Neutrophil (primary cell): ENCODE measurements around the gene C14orf180.

Experiments
- H3K27ac ChIP-seq: fragments of 200-600 bp; sonication (generic); 2 replicates; pipeline ENCODE4 v1.5.1; 2016; ENCODE audit warnings: mild to moderate bottlenecking, moderate library complexity
- H3K27me3 ChIP-seq: fragments of 200-600 bp; sonication (generic); 2 replicates; pipeline ENCODE4 v1.6.0; 2016; ENCODE audit warnings: mild to moderate bottlenecking
- H3K36me3 ChIP-seq: fragments of 200-600 bp; sonication (generic); 2 replicates; pipeline ENCODE4 v1.5.1; 2017
- H3K4me1 ChIP-seq, 2 experiments: fragments of 200-600 bp in 1 of 2; sonication (generic) in 1 of 2; 1 replicate in 1 of 2; 2 replicates in 1 of 2; pipeline versions ENCODE4 v1.5.1 to v1.6.1; 2013 to 2016; ENCODE audit warnings: low read depth in 1 of 2, low read length in 1 of 2, mild to moderate bottlenecking in 1 of 2, moderate library complexity in 1 of 2; ENCODE audit not compliant: control insufficient read depth in 1 of 2, insufficient read depth in 1 of 2
- H3K4me3 ChIP-seq, 2 experiments: fragments of 200-600 bp in 1 of 2; sonication (generic) in 1 of 2; 1 replicate in 1 of 2; 2 replicates in 1 of 2; pipeline ENCODE4 v1.5.1; 2013 to 2016; ENCODE audit warnings: low read depth in 1 of 2, low read length in 1 of 2, mild to moderate bottlenecking in 1 of 2, moderate library complexity in 1 of 2
- H3K9me3 ChIP-seq: fragments of 200-600 bp; sonication (generic); 2 replicates; pipeline ENCODE4 v1.5.1; 2016
- TF ChIP-seq, protein P1 (sequence below): fragments of 200-600 bp; sonication (generic); IDR thresholded peaks from 2 replicates; pipeline ENCODE4 v1.5.1; 2016; ENCODE audit warnings: antibody characterized with exemption

The C14orf180 gene

DNA sequence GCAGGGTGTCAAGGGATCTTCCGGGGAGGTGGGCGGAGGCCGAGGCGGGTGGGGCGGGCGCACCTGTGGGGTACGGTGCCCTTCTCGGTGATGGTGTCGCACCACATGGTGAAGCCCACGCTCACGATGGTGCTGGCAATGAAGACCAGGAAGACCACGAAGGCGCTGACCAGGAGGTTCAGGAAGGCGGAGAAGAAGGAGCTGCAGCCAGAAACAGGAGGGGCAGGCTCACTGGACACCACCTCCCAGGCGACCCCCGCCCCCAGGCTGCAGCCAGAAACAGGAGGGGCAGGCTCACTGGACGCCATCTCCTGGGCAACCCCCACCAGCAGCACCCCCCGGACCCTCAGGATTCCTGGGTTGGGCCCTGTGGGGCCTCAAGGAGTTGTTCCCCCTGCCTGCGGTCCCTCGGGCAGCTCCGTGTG, 17.4 kb downstream of the C14orf180 start:
- H3K4me1 ChIP-seq = no peaks in the 10 kb centered on the region
- H3K27me3 ChIP-seq = no peaks in the 10 kb centered on the region
- no peaks in the 10 kb centered on the region for H3K36me3 ChIP-seq
- TF ChIP-seq, protein P1, sequence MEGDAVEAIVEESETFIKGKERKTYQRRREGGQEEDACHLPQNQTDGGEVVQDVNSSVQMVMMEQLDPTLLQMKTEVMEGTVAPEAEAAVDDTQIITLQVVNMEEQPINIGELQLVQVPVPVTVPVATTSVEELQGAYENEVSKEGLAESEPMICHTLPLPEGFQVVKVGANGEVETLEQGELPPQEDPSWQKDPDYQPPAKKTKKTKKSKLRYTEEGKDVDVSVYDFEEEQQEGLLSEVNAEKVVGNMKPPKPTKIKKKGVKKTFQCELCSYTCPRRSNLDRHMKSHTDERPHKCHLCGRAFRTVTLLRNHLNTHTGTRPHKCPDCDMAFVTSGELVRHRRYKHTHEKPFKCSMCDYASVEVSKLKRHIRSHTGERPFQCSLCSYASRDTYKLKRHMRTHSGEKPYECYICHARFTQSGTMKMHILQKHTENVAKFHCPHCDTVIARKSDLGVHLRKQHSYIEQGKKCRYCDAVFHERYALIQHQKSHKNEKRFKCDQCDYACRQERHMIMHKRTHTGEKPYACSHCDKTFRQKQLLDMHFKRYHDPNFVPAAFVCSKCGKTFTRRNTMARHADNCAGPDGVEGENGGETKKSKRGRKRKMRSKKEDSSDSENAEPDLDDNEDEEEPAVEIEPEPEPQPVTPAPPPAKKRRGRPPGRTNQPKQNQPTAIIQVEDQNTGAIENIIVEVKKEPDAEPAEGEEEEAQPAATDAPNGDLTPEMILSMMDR = no peak
- no peaks in the 10 kb centered on the region for H3K9me3 ChIP-seq
- no peak overlapping the region for H3K27ac ChIP-seq
- H3K4me3 ChIP-seq = no peak overlapping the region

DNA sequence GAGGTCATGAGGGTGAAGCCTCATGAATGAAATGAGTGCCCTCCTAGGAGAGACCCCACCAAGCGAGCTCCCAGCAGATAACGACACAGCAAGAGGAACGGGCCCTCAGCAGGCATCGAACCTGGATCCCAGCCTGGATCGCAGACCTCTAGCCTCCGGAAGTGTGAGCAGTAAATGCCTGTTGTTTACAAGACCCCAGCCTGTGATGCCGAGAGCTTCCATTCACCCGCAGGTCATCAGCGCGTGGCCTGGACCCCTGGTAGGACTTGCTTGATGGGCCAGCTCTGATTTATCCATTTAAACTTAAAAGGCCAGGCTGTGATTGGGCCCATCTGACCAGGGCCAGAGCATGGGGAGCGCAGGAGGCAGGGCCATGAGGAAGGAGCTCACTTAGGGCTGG, 18.0 kb downstream of the C14orf180 start:
- H3K9me3 ChIP-seq = no peaks in the 10 kb centered on the region
- H3K4me1 ChIP-seq = no peaks in the 10 kb centered on the region
- no peaks in the 10 kb centered on the region for H3K36me3 ChIP-seq
- TF ChIP-seq, protein P1 = no peak
- H3K27ac ChIP-seq = no peak overlapping the region
- H3K4me3 ChIP-seq = no peak overlapping the region
- peaks cover 3% of the 10 kb centered on the region for H3K27me3 ChIP-seq

DNA sequence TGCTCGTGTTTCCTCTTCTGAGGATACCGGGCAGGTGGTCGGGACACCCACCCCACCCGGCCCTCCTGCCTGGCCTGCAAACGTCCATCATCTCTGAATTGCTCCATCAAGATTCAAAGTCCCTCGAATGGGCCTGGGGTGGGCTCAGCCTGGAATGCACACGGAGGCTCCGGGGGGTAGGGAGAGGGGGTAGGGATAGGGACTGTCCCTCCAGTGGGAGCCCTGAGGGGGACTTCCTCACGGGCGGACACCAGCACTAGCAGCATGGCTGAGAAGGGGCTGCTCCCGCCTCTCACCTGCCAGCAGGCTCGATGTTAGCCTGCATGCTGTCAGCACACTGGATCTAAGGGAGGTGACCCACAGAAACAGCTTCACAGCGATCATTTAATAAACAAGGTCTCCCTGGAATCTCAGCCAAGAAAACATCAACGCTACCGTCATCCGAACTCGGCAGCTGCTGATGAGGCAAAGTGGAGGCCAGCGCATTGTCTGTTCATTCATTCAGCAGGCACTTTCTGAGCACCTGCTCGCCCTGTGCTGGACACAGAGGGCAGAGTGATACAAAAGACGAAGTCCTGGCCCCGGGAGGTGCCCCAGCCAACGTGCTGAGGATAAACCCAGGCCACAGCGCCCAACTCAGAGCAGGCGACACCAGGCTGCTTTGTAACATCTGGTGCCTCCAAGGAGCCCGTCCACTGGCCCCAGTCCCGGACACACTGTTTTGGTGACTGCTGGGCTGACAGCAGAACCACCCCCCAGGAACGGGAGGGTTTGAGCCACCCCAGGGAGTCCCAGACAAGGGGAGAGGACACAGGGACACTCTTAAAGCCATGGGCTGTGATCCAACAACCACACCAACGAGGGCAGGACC, 18.7 kb downstream of the C14orf180 start:
- Histone ChIP-seq H3K36me3 (no peaks in the 10 kb centered on the region), H3K27me3 (peaks cover 10% of the 10 kb centered on the region), H3K27ac (no peak overlapping the region), H3K4me3 (no peak overlapping the region), H3K9me3 (no peaks in the 10 kb centered on the region), H3K4me1 (no peaks in the 10 kb centered on the region)
- TF ChIP-seq, protein P1 = no peak

DNA sequence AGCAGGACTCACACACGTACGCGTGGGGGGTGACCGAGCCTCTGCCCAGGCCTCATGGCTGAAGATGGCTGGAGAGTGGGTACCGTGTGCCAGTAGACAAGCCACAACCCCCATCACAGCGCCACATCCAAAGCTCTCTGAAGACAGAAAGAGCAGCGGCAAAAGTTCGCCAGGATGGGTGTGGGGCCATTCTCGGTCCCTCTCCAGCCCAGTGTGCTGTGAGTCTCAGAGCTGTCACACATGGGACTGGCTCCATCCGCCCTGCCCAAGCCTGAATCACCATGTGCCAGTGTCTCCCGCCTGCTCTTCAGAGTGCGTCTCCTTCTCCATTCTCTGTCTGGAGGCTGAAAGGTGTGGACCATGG, 19.3 kb downstream of the C14orf180 start:
- no peaks in the 10 kb centered on the region for H3K4me1 ChIP-seq
- no peaks in the 10 kb centered on the region for H3K36me3 ChIP-seq
- no peak overlapping the region for H3K27ac ChIP-seq
- no peaks in the 10 kb centered on the region for H3K9me3 ChIP-seq
- TF ChIP-seq, protein P1 = no peak
- H3K4me3 ChIP-seq = no peak overlapping the region
- peaks cover 16% of the 10 kb centered on the region for H3K27me3 ChIP-seq

DNA sequence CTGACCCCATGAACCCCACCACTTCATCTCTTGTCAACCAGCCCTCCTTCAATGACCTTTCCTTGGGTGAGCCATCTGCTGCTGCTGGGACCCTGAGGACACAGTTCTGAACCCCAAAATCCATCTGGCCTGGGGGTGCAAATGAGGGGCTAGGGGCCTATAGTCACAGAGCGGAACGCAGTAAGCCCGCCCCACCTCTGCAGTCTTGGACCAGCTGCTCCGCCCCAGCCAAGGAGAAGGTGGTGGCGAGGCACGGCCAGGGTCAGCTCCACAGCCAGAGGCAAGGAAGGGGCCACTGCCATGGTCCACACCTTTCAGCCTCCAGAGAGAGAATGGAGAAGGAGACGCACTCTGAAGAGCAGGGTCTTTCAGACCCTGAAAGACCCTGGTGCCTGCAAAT, 19.9 kb downstream of the C14orf180 start:
- H3K9me3 ChIP-seq = no peaks in the 10 kb centered on the region
- H3K27me3 ChIP-seq = peaks cover 22% of the 10 kb centered on the region
- TF ChIP-seq, protein P1 = no peak
- no peaks in the 10 kb centered on the region for H3K36me3 ChIP-seq
- no peak overlapping the region for H3K27ac ChIP-seq
- no peaks in the 10 kb centered on the region for H3K4me1 ChIP-seq
- H3K4me3 ChIP-seq = no peak overlapping the region
